H7 (cell line): Measurements from ENCODE around the gene TMOD1. TPM values are rescaled to one million over a fixed set of nuclear protein-coding genes. Genes with fewer than 3 reads are reported as not detected.
"Not testable (repeated sequence)": the region's sequence is repeated elsewhere in the genome, so short reads cannot be mapped to it uniquely, and the experiment has no call there.

Experiments used
- DNase-seq: peaks from one replicate; pipeline ENCODE4 v3.0.0; 2012
- H3K27me3 ChIP-seq: 2 replicates; pipeline ENCODE4 v1.6.0; 2011; ENCODE audit warnings: mild to moderate bottlenecking, low read length; ENCODE audit not compliant: control insufficient read depth, insufficient read depth
- H3K36me3 ChIP-seq: replicated peaks from 2 replicates; pipeline ENCODE4 v1.5.1; 2011; ENCODE audit warnings: low read length; ENCODE audit not compliant: control insufficient read depth, insufficient read depth
- H3K4me3 ChIP-seq: 2 replicates; pipeline ENCODE4 v1.5.1; 2011; ENCODE audit warnings: low read depth, mild to moderate bottlenecking, control low read depth, low read length, moderate library complexity; ENCODE audit not compliant: insufficient read depth
- total RNA-seq: library from RNA; depleted of rRNA; stranded (reverse); fragments of >200 nt; shearing (Covaris generic); gene quantifications from 2 replicates; pipeline ENCODE4 v1.2.3, GENCODE V29; 2014

Gene TMOD1
- total RNA-seq, 1 experiment from 2014 or later = 1.9 TPM

DNA sequence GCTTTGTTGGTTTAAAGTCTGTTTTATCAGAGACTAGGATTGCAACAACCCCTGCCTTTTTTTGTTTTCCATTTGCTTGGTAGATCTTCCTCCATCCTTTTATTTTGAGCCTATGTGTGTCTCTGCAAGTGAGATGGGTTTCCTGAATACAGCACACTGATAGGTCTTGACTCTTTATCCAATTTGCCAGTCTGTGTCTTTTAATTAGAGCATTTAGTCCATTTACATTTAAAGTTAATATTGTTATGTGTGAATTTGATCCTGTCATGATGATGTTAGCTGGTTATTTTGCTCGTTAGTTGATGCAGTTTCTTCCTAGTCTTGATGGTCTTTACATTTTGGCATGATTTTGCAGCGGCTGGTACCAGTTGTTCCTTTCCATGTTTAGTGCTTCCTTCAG lies 83.3 kb downstream of the TMOD1 start:
- not testable (repeated sequence) for H3K4me3 ChIP-seq, H3K36me3 ChIP-seq, DNase-seq, H3K27me3 ChIP-seq

DNA sequence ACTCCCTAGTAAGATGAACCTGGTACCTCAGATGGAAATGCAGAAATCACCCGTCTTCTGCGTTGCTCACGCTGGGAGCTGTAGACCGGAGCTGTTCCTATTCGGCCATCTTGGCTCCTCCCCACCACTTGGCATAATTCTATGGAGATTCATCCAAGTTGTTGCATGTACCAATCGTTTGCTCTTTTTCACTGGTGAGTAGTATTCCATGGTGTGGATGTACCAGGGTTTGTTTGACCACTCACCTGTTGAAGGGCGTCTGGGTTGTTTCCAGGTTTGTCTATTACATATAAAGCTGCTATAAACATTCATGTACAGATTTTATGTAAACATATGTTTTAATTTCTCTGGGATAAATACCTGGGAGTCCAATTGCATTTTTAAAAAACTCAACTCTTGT lies 85.4 kb downstream of the TMOD1 start:
- not testable (repeated sequence) for H3K4me3 ChIP-seq, H3K36me3 ChIP-seq, DNase-seq, H3K27me3 ChIP-seq

DNA sequence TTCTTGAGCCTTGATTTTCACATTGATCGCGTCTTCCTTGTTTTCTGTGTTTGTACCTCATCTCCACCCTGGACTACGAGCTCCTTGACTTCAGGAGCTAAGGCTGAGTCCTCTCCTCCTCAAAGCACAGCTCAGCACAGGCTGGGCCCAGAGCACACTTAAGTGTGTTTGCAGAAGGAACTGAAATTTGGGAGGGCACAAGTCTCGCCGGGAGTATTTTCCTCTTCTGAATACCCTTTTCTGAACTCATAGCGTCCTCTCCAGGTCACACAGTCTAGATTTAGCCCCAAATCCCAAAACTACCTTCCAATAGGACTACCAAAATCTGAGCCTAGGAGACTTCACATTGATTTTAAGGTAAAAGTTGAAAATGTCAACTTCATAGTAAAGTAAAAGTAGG lies 90.1 kb downstream of the TMOD1 start:
- DNase-seq = peak; percentile 47
- no peaks in the 10 kb centered on the region for H3K27me3 ChIP-seq
- H3K36me3 ChIP-seq = no peaks in the 10 kb centered on the region
- no peak overlapping the region for H3K4me3 ChIP-seq

DNA sequence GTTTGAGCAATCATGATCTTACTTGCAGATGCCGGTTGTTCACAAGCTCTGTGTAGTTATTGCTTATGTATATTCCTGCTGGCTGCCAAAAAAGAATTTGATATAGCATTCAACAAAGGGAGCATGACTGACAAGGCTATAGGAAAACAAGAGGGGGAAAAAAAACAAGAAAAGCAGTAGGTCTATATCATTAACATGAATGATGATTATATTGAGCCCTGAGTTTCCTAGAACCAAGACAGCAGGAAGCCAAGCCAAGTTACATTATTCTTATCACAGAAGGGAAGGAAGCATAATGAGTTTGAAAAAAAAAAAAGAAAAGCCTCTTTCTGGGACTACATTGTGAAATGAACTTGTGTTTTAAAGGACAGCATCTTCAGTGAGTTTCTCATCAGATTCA lies 90.7 kb downstream of the TMOD1 start:
- H3K4me3 ChIP-seq = no peak overlapping the region
- no peak for DNase-seq
- no peaks in the 10 kb centered on the region for H3K36me3 ChIP-seq
- H3K27me3 ChIP-seq = no peaks in the 10 kb centered on the region

DNA sequence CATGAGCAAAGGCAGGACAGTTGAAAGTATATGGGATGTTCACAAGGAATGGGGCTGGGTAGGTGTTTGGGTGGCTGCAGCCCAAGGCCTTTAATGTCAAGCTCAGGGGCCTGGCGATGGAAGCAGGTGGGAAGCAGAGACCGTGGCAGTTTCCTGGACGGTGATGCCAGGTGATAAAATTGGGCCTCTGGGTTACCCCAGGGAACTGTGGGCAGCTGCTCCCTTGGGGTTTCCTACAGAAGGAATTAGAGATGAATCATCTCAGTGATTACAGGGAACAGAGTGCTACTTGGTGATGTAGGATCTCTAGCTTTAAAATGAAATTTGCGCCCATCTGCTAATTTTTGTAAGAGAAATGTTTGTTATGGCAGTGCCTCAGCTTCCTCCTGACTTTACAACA lies 92.5 kb downstream of the TMOD1 start:
- H3K4me3 ChIP-seq = no peak overlapping the region
- no peak for DNase-seq
- no peaks in the 10 kb centered on the region for H3K36me3 ChIP-seq
- H3K27me3 ChIP-seq = no peaks in the 10 kb centered on the region

DNA sequence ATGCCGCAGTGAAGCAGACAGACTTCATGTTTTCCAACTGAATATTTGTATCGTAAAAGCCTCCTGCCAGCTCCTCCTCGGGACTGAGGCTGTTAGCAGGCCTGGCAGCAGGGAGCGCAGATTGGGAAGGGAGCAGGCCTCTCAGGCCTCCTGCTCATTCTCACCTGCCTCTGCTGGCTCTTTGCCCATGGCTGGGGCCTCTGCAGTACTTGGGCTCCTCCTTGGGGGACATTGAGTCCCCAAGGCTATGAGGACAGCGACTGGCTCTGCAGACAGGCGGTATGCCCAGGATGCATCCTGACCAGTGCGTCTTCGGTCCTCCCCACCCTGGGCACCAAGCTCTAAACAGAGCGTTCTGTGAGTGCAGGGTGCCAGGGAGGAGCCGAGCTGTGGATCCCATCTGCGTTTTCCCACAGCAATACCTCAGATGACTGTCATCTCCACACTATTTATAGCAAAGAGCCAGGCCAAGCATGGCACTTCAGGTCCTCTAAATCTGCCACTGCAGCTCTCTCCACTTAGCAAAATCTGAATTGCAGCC lies 93.0 kb downstream of the TMOD1 start:
- Histone ChIP-seq H3K27me3 (no peaks in the 10 kb centered on the region), H3K4me3 (no peak overlapping the region), H3K36me3 (no peaks in the 10 kb centered on the region; the same call in 1 of the 2 replicates)
- no peak for DNase-seq

DNA sequence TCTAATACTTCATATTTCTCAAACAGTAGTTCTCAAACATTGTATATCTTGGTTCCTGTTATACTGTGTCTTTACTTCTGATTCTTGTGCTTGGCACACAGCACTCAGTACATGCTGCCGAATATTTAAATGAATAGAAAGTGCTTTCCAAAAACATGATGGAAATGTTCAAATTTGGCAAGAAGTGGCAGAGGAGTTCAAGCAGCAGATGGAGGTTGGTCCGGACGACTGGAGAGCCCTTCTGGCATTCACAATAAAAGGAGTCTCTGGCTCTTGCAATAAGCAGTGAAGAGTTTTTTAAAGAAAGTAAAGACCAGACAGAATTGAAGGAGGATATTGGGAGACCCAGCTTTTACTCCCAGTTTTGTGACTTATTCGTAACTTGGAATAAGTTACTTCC lies 95.4 kb downstream of the TMOD1 start:
- H3K36me3 ChIP-seq = peaks cover 4% of the 10 kb centered on the region
- H3K27me3 ChIP-seq = no peaks in the 10 kb centered on the region
- no peak overlapping the region for H3K4me3 ChIP-seq
- DNase-seq = no peak

DNA sequence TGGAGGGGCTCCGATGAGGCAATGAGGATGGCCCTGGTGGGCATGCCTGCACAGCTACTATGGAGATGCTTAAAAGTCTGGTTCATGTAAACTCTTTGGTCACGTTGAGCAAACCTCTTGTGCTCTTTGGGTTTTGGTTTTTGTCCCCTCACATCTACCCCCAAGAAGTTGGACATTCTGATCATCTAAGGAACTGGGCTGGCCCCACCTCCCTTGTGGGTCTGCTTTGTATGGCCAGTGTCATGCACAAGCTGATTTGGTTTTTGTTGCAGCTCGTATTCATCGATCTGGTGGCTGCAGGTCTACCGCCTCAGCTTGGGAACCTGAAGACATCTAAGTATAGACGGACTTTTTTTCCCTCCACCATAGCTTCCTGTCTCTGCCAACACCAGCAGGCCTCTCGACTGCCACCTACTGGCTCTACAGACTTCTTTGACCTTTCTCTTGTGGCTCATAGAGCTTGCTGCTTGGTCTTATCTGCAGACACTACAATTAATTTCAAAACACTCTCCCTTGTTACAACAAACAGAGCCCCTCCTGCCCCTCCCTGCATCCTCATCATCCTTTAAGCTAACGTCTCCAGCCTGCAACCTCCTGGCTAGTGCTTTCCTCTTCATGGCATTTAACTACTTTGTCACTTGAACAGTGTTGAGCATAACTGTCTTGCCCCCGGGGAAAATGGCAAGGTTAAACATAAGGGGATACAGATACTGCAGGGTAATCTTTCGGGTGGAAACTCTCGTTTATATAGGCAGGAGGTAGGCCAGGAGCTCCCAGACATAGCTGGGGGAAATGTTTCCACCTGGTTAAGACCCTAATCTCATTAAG lies 97.2 kb downstream of the TMOD1 start:
- H3K4me3 ChIP-seq = no peak overlapping the region
- peak; percentile 74 for DNase-seq
- peaks cover 11% of the 10 kb centered on the region for H3K36me3 ChIP-seq
- no peaks in the 10 kb centered on the region for H3K27me3 ChIP-seq

DNA sequence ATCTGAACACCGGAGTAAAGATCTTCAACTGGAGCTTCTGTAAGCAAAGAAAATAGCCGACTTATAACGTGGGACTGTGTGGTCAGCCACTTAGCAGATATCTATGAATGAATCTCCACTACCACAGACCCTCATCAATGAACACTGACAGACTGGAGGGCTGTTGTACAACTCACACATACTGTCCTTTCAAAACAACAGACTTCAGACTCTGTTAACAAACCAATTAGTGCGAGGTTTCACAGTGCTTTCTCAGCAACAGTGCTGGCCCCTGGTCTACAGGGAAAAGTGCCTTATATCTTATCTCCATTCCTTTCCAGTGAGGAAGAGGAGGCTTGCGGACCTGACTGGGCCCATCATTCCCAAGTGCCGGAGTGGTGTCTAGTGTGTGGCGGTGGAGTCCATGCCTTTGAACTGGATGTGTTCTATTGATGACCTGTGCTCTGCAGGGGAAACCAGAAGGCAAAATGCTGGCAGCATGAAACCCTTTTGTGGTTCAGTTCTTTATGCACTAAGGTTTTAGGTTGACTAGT lies 97.9 kb downstream of the TMOD1 start:
- H3K36me3 ChIP-seq = peaks cover 12% of the 10 kb centered on the region
- H3K4me3 ChIP-seq = no peak overlapping the region
- no peaks in the 10 kb centered on the region for H3K27me3 ChIP-seq
- DNase-seq = no peak

DNA sequence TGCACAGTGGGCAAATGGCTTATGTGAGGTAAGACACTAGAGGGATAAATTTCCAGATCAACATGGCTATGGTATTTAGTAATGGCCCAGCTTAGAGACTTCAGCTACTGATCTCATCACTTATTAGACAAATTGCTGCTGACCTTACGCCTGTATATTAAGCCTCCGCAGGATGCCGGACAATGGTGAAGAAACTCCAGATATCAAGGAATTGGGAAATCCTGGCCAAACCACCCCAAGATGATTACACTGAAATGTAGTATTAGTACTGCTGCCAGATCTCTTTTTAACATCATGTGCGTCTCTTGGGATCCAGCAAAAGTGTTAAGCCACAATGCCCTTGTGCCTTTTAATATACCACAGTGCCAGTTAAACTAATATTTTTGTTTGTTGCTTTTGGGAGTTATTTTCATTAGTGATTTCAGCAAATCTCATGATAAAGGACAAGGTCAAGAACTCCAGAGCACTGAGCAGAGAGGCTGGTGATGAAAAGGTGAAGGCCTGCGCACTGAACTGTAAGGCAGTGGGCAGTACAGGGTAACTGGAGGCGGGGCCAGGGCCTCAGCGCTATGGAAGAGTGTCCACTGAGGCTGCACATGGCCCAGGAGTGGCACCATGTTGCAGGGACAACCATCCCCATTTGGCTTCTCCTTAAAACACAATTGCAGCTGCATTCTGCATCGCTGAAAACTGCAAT lies 99.2 kb downstream of the TMOD1 start:
- H3K4me3 ChIP-seq = no peak overlapping the region
- H3K27me3 ChIP-seq = no peaks in the 10 kb centered on the region
- no peak for DNase-seq
- H3K36me3 ChIP-seq = peaks cover 19% of the 10 kb centered on the region

DNA sequence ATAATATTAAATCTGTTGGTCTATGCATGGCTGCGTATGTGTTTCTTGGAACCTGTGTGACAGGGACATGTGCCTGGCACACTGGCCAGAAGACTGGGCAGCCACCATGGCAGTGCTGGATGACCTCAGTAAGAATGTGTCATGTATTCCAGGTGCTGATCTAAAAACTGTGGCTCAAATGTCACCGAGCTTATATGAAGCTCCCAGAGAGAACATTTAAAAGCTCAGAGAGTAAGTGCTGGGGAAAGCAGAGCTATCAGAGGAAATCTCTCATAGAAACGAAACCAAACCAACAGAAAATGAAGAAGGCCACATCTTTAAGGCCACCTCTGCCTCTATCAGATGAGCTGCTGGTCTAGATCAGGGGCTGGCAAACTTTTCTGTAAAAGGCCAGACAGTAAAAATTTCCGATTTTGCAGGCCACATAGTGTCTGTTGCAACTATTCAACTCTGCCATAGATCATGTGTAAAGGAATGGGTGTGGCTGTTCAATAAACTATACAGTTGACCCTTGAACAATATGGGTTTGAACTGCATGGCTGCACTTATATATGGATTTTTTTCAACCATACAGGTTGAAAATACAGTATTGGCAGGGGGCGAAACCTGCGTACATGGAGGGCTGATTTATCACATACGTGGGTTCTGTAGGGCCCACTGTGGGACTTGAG lies 99.9 kb downstream of the TMOD1 start:
- H3K4me3 ChIP-seq = no peak overlapping the region
- H3K36me3 ChIP-seq = peaks cover 19% of the 10 kb centered on the region
- no peak for DNase-seq
- H3K27me3 ChIP-seq = no peaks in the 10 kb centered on the region

DNA sequence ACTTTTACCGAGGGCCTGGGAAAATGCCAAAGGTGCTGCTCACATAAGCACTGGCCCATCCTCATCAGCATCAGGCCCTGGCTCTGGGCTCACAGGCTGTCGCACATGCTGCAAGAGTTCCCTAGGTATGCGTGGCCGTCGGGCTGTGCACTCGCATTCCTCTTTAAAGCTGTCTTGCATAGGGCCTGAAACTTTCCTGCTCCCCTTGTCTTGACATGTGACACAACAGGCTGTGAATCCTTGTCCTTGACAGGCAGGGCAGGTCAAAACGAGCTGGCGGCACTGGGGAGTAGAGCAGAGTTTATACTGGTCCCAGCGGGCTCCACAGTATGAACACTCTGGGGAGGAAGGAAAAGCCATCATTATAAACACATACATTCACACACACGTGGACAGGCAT lies 101.0 kb downstream of the TMOD1 start:
- Histone ChIP-seq H3K27me3 (no peaks in the 10 kb centered on the region), H3K4me3 (no peak overlapping the region), H3K36me3 (peaks cover 19% of the 10 kb centered on the region)
- no peak for DNase-seq

DNA sequence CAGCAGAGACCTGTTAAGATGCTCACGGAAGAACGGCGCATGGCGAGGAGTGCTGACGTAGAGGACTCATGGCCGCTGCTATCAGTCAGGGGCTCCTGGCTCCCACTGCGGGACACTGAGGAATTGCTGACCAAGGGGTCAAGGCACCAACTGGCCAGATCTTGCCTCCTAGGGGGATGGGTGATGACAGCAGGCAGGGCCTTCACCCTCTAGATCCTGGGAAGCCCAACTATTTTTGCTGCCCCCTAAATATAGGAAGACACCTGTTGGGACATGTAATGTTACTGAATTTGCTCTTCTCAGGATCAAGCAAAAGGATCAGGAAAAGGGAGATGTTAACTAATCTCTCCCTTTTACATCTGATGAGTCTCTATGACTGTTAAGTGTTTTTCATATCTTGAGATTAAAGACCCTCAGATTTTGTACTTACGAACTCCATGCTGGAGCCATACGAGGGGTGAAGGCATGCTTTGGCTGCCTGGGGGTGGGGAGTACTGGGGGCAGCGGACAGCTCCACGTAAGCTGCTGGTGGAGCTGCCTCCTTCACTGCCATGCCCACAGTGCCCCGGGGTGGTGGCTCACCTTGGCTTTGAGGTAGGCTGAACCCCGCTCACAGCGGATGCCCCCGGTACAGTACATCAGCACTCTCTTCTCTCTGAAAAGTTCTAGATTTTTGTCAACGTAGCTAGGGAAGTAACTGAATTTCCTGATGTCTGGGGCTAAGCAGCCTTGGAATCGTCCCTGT lies 103.6 kb downstream of the TMOD1 start:
- Histone ChIP-seq H3K27me3 (no peaks in the 10 kb centered on the region), H3K4me3 (no peak overlapping the region), H3K36me3 (peaks cover 19% of the 10 kb centered on the region)
- no peak for DNase-seq

DNA sequence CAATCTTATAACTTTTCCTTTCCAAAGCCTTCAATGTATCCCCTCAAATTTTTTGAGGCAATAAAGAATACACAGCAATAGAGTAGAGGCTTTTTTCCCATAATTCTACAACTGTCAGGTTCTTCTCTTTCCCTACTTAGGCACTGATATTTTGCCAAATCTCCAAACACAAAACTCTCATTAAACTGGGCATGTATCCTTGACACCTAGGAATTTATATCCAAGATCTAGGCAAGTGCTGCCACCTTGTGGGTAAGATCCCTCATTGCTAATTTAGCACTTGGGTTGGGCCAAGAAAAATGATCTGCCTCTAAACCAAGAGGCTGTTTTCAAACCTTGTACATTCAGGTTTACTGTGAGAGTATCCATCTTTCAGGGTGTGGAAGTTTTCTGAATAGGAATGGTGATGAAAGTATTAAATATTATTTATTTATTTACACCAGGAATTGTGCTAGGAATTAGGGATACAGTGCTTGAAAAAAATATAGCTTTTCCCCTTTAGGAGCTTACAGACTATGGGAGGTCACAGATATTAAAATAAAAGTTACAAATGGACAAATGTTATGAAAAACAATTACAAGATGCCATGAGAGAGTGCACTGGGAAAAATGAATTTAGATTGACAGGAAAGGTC lies 114.1 kb downstream of the TMOD1 start:
- DNase-seq = peak; percentile 62
- no peaks in the 10 kb centered on the region for H3K27me3 ChIP-seq
- peaks cover 3% of the 10 kb centered on the region for H3K36me3 ChIP-seq
- H3K4me3 ChIP-seq = no peak overlapping the region
